ENCODE measurements around the gene HK2.
"Not testable (repeated sequence)": the region's sequence is repeated elsewhere in the genome, so short reads cannot be mapped to it uniquely, and the experiment has no call there.

HK2 gene

GRCh38 chr2:74851191-74851566 is 17.3 kb downstream of the HK2 start:
- no peak overlapping the region for H2BK15ac ChIP-seq (ENCODE audit: low read depth, poor library complexity, severe bottlenecking)
- peak overlapping the region in 1 of 2 experiments; percentile 38 for H2BK12ac ChIP-seq (ENCODE audit: low read length in 2 of 2)
- no peak overlapping the region for H4K91ac ChIP-seq (ENCODE audit: low read length)
- no peak overlapping the region for H2BK5ac ChIP-seq (ENCODE audit: low read depth, low read length, poor library complexity, severe bottlenecking)
- H2BK120ac ChIP-seq (ENCODE audit: low read depth, low read length) = no peak overlapping the region
- no peak overlapping the region for H3K4ac ChIP-seq (ENCODE audit: low read depth in 1 of 2, low read length in 2 of 2)
- no peaks in the 10 kb centered on the region for H3K9me3 ChIP-seq (ENCODE audit: control insufficient read depth, low read length)
- H4K8ac ChIP-seq (ENCODE audit: low read length) = no peak overlapping the region
- H3K18ac ChIP-seq (ENCODE audit: low read depth in 1 of 2, low read length in 2 of 2) = no peak overlapping the region
- no peak overlapping the region for H3K23ac ChIP-seq (ENCODE audit: low read length in 2 of 2)
- H3K4me2 ChIP-seq (ENCODE audit: low read length, poor library complexity, severe bottlenecking) = no peak overlapping the region
- no peaks in the 10 kb centered on the region for H3K4me1 ChIP-seq (ENCODE audit: control insufficient read depth, insufficient read depth, low read depth, low read length)
- H3K9ac ChIP-seq (ENCODE audit: low read length) = no peak overlapping the region
- H3K36me3 ChIP-seq (ENCODE audit: control insufficient read depth in 1 of 2, insufficient read depth in 2 of 2, low read depth in 1 of 2, low read length in 2 of 2) = peaks cover 4 to 33% of the 10 kb centered on the region in 2 experiments
- no peak overlapping the region for H3K14ac ChIP-seq (ENCODE audit: low read length in 2 of 2)
- no peak for DNase-seq
- H3K27me3 ChIP-seq (ENCODE audit: control insufficient read depth in 1 of 2, insufficient read depth in 1 of 2, low read length in 2 of 2) = no peaks in the 10 kb centered on the region
- H3K4me3 ChIP-seq (ENCODE audit: insufficient read depth in 1 of 2, low read depth in 1 of 2, low read length in 2 of 2) = no peak overlapping the region
- 64% methylated on average over 8 of the region's 8 CpGs for WGBS
- H2AFZ ChIP-seq (ENCODE audit: low read depth, low read length) = no peak overlapping the region
- H3K27ac ChIP-seq (ENCODE audit: low read length, poor library complexity, severe bottlenecking) = no peak overlapping the region
- no peak overlapping the region for H2AK5ac ChIP-seq (ENCODE audit: low read length, severe bottlenecking)
- H3K79me1 ChIP-seq (replicated peaks; ENCODE audit: low read length, poor library complexity, severe bottlenecking) = peaks cover 2% of the 10 kb centered on the region

- not testable (repeated sequence) for H2BK120ac ChIP-seq (ENCODE audit: low read depth, low read length); H4K91ac ChIP-seq (ENCODE audit: low read length); H2BK12ac ChIP-seq (ENCODE audit: low read length in 2 of 2); H3K9me3 ChIP-seq (ENCODE audit: control insufficient read depth, low read length); H3K23ac ChIP-seq (ENCODE audit: low read length in 2 of 2); H2AFZ ChIP-seq (ENCODE audit: low read depth, low read length); H3K4me1 ChIP-seq (ENCODE audit: control insufficient read depth, insufficient read depth, low read depth, low read length); H3K4me3 ChIP-seq (ENCODE audit: insufficient read depth in 1 of 2, low read depth in 1 of 2, low read length in 2 of 2); DNase-seq; H4K8ac ChIP-seq (ENCODE audit: low read length); H2BK5ac ChIP-seq (ENCODE audit: low read depth, low read length, poor library complexity, severe bottlenecking); H2BK15ac ChIP-seq (ENCODE audit: low read depth, poor library complexity, severe bottlenecking); H3K79me1 ChIP-seq (replicated peaks; ENCODE audit: low read length, poor library complexity, severe bottlenecking); H3K27me3 ChIP-seq (ENCODE audit: control insufficient read depth in 1 of 2, insufficient read depth in 1 of 2, low read length in 2 of 2); H3K4me2 ChIP-seq (ENCODE audit: low read length, poor library complexity, severe bottlenecking); H3K18ac ChIP-seq (ENCODE audit: low read depth in 1 of 2, low read length in 2 of 2); H3K27ac ChIP-seq (ENCODE audit: low read length, poor library complexity, severe bottlenecking); H2AK5ac ChIP-seq (ENCODE audit: low read length, severe bottlenecking); H3K4ac ChIP-seq (ENCODE audit: low read depth in 1 of 2, low read length in 2 of 2); H3K14ac ChIP-seq (ENCODE audit: low read length in 2 of 2); H3K9ac ChIP-seq (ENCODE audit: low read length)
- H3K36me3 ChIP-seq (ENCODE audit: control insufficient read depth in 1 of 2, insufficient read depth in 2 of 2, low read depth in 1 of 2, low read length in 2 of 2) = peaks cover 4 to 54% of the 10 kb centered on the region in 2 experiments
- whole genome bisulfite sequencing = 96% methylated on average over 8 of the region's 8 CpGs
Measured at GRCh38 chr2:74853360-74853759, 19.4 kb downstream of the HK2 start.

GRCh38 chr2:74854401-74854800 is 20.5 kb downstream of the HK2 start:
- Histone ChIP-seq H3K18ac (ENCODE audit: low read depth in 1 of 2, low read length in 2 of 2) (no peak overlapping the region), H2AFZ (ENCODE audit: low read depth, low read length) (no peak overlapping the region), H2BK5ac (ENCODE audit: low read depth, low read length, poor library complexity, severe bottlenecking) (no peak overlapping the region), H3K9me3 (ENCODE audit: control insufficient read depth, low read length) (no peaks in the 10 kb centered on the region), H3K23ac (ENCODE audit: low read length in 2 of 2) (no peak overlapping the region), H2BK15ac (ENCODE audit: low read depth, poor library complexity, severe bottlenecking) (no peak overlapping the region), H3K4me1 (ENCODE audit: control insufficient read depth, insufficient read depth, low read depth, low read length) (no peaks in the 10 kb centered on the region), H3K36me3 (ENCODE audit: control insufficient read depth in 1 of 2, insufficient read depth in 2 of 2, low read depth in 1 of 2, low read length in 2 of 2) (peaks cover 4 to 63% of the 10 kb centered on the region in 2 experiments), H3K79me1 (replicated peaks; ENCODE audit: low read length, poor library complexity, severe bottlenecking) (no peaks in the 10 kb centered on the region), H3K27ac (ENCODE audit: low read length, poor library complexity, severe bottlenecking) (no peak overlapping the region), H3K14ac (ENCODE audit: low read length in 2 of 2) (no peak overlapping the region), H2AK5ac (ENCODE audit: low read length, severe bottlenecking) (no peak overlapping the region), H3K27me3 (ENCODE audit: control insufficient read depth in 1 of 2, insufficient read depth in 1 of 2, low read length in 2 of 2) (no peaks in the 10 kb centered on the region), H3K4ac (ENCODE audit: low read depth in 1 of 2, low read length in 2 of 2) (no peak overlapping the region), H4K91ac (ENCODE audit: low read length) (no peak overlapping the region), H2BK120ac (ENCODE audit: low read depth, low read length) (no peak overlapping the region), H4K8ac (ENCODE audit: low read length) (no peak overlapping the region), H3K4me2 (ENCODE audit: low read length, poor library complexity, severe bottlenecking) (no peak overlapping the region), H2BK12ac (ENCODE audit: low read length in 2 of 2) (peak overlapping the region in 1 of 2 experiments; percentile 18), H3K9ac (ENCODE audit: low read length) (no peak overlapping the region), H3K4me3 (ENCODE audit: insufficient read depth in 1 of 2, low read depth in 1 of 2, low read length in 2 of 2) (no peak overlapping the region)
- WGBS = 98% methylated on average over 4 of the region's 4 CpGs
- DNase-seq = no peak

GRCh38 chr2:74855114-74855707 is 21.3 kb downstream of the HK2 start:
- not testable (repeated sequence) for H3K4ac ChIP-seq (ENCODE audit: low read depth in 1 of 2, low read length in 2 of 2); H4K91ac ChIP-seq (ENCODE audit: low read length); H2BK15ac ChIP-seq (ENCODE audit: low read depth, poor library complexity, severe bottlenecking); H3K18ac ChIP-seq (ENCODE audit: low read depth in 1 of 2, low read length in 2 of 2); H2AK5ac ChIP-seq (ENCODE audit: low read length, severe bottlenecking); H3K4me1 ChIP-seq (ENCODE audit: control insufficient read depth, insufficient read depth, low read depth, low read length); H2AFZ ChIP-seq (ENCODE audit: low read depth, low read length); H4K8ac ChIP-seq (ENCODE audit: low read length); DNase-seq; H3K27me3 ChIP-seq (ENCODE audit: control insufficient read depth in 1 of 2, insufficient read depth in 1 of 2, low read length in 2 of 2); H3K4me2 ChIP-seq (ENCODE audit: low read length, poor library complexity, severe bottlenecking); H3K23ac ChIP-seq (ENCODE audit: low read length in 2 of 2); H3K4me3 ChIP-seq (ENCODE audit: insufficient read depth in 1 of 2, low read depth in 1 of 2, low read length in 2 of 2); H3K14ac ChIP-seq (ENCODE audit: low read length in 2 of 2); H2BK12ac ChIP-seq (ENCODE audit: low read length in 2 of 2); H3K9ac ChIP-seq (ENCODE audit: low read length); H3K27ac ChIP-seq (ENCODE audit: low read length, poor library complexity, severe bottlenecking); H2BK5ac ChIP-seq (ENCODE audit: low read depth, low read length, poor library complexity, severe bottlenecking); H3K9me3 ChIP-seq (ENCODE audit: control insufficient read depth, low read length); H3K79me1 ChIP-seq (replicated peaks; ENCODE audit: low read length, poor library complexity, severe bottlenecking); H2BK120ac ChIP-seq (ENCODE audit: low read depth, low read length)
- WGBS = 98% methylated on average over 13 of the region's 16 CpGs
- peaks cover 4 to 71% of the 10 kb centered on the region in 2 experiments for H3K36me3 ChIP-seq (ENCODE audit: control insufficient read depth in 1 of 2, insufficient read depth in 2 of 2, low read depth in 1 of 2, low read length in 2 of 2)
